Right lung (tissue), 5 donors: ENCODE results near the gene MRPS23. TPM values are rescaled to one million over a fixed set of nuclear protein-coding genes. Genes with fewer than 3 reads are reported as not detected.

ENCODE experiments used
- DNase-seq, 2 donors: peaks; one replicate each; pipeline ENCODE4 v3.0.0-alpha.2; 2013
- polyA plus RNA-seq, 5 donors: library from polyadenylated mRNA; unstranded; fragments of 120-200 nt; gene quantifications; one replicate each; pipeline versions ENCODE4 v1.2.1 to v1.2.3, GENCODE V29; 2013; ENCODE audit warnings: inconsistent platforms in 1 of 5, low replicate concordance in 1 of 5; ENCODE audit not compliant: insufficient read length in 5 of 5, insufficient read depth in 1 of 5

MRPS23 gene
- polyA plus RNA-seq, 5 donors, result 40.7 to 47.7 (median 44.7) TPM

- DNase-seq, result no peak
Measured at GRCh38 chr17:57806167-57806830, 43.5 kb downstream of the MRPS23 start.

- DNase-seq, result no peak
Measured at GRCh38 chr17:57803021-57803420, 46.8 kb downstream of the MRPS23 start.

GRCh38 chr17:57801044-57801711, 48.7 kb downstream of the MRPS23 start:
- no peak for DNase-seq

- DNase-seq, result no peak
Measured at GRCh38 chr17:57794841-57795240, 55.0 kb downstream of the MRPS23 start.

- DNase-seq, result no peak
Measured at GRCh38 chr17:57788725-57789124, 61.1 kb downstream of the MRPS23 start.

- peak; percentile 86 for DNase-seq
Measured at GRCh38 chr17:57785022-57785421, 64.8 kb downstream of the MRPS23 start.

Other genes with a start within 250 kb of the MRPS23 start
- gene CCDC182, start 104.7 kb downstream of the MRPS23 start, polyA plus RNA-seq, result not detected
- gene CUEDC1, start 105.4 kb upstream of the MRPS23 start, polyA plus RNA-seq, result 10 to 100 TPM; 35.9 to 51.1 (median 37.9) TPM
- 100 to 1,000 TPM in 2 of 5 donors, 10 to 100 TPM in 3; 79.9 to 105 (median 96.7) TPM for gene VEZF1, start 138.2 kb upstream of the MRPS23 start, polyA plus RNA-seq
- gene SRSF1, start 157.2 kb upstream of the MRPS23 start, polyA plus RNA-seq, result 100 to 1,000 TPM; 279 to 434 (median 362) TPM
- gene DYNLL2, start 233.4 kb upstream of the MRPS23 start, polyA plus RNA-seq, result 10 to 100 TPM; 51.7 to 69.2 (median 54.7) TPM